Spinal cord (tissue), 10 donors: ENCODE measurements around the gene MAP2K5. TPM values are rescaled to one million over a fixed set of nuclear protein-coding genes. Genes with fewer than 3 reads are reported as not detected.
"Not testable (repeated sequence)": the region's sequence is repeated elsewhere in the genome, so short reads cannot be mapped to it uniquely, and the experiment has no call there.

Experiments used
- DNase-seq, 6 donors: peaks; one replicate each; pipeline versions ENCODE4 v3.0.0 to v3.0.0-alpha.2; 2013 to 2015; ENCODE audit warnings: low spot score in 6 of 6, low read depth in 4 of 6
- H3K27ac ChIP-seq: one replicate; pipeline ENCODE4 v1.5.1; 2013; ENCODE audit warnings: low read depth, low read length, control low read depth
- H3K27me3 ChIP-seq: one replicate; pipeline ENCODE4 v1.6.1; 2013; ENCODE audit warnings: low read length; ENCODE audit not compliant: control insufficient read depth, insufficient read depth
- H3K36me3 ChIP-seq: one replicate; pipeline ENCODE4 v1.6.1; 2013; ENCODE audit warnings: low read length; ENCODE audit not compliant: control insufficient read depth, insufficient read depth
- H3K4me1 ChIP-seq: one replicate; pipeline ENCODE4 v1.6.1; 2013; ENCODE audit warnings: low read length; ENCODE audit not compliant: control insufficient read depth, insufficient read depth
- H3K4me3 ChIP-seq: one replicate; pipeline ENCODE4 v1.5.1; 2013; ENCODE audit warnings: low read depth, low read length, control low read depth
- H3K9me3 ChIP-seq: one replicate; pipeline ENCODE4 v1.6.1; 2013; ENCODE audit warnings: low read length; ENCODE audit not compliant: control insufficient read depth, insufficient read depth
- WGBS: methylation state at CpG from one replicate; pipeline ENCODE4 v1.1.5; 2013; ENCODE audit warnings: missing lambda C conversion rate; ENCODE audit not compliant: insufficient coverage; 5-methylcytosine and 5-hydroxymethylcytosine counted together
- polyA plus RNA-seq, 2 donors: library from polyadenylated mRNA; unstranded; fragments of 120-200 nt; gene quantifications; one replicate each; pipeline ENCODE4 v1.2.1, GENCODE V29; 2013; ENCODE audit not compliant: insufficient read length in 2 of 2
- total RNA-seq, 2 donors: library from RNA; depleted of rRNA in 1 of 2; stranded (reverse); fragments of 120-200 nt in 1 of 2; fragments of >200 nt in 1 of 2; gene quantifications; one replicate each; pipeline versions ENCODE4 v1.2.3 to v1.2.4, GENCODE V29; 2013 to 2014
- donor health status: healthy.

Gene MAP2K5
- total and polyA plus RNA-seq, 4 donors = 15.6 to 29.4 (median 25.4) TPM

- DNase-seq = no peak
- Histone ChIP-seq H3K36me3 (no peaks in the 10 kb centered on the region), H3K27me3 (no peaks in the 10 kb centered on the region), H3K27ac (no peak overlapping the region), H3K4me3 (no peak overlapping the region), H3K4me1 (no peaks in the 10 kb centered on the region), H3K9me3 (no peaks in the 10 kb centered on the region)
- WGBS = no CpG with 5 or more reads among the region's 1 CpG
These were observed 64.2 kb downstream of the MAP2K5 start for GRCh38 chr15:67606742-67607141.

- no peak for DNase-seq
- no peaks in the 10 kb centered on the region for H3K9me3 ChIP-seq
- H3K4me3 ChIP-seq = no peak overlapping the region
- no peaks in the 10 kb centered on the region for H3K36me3 ChIP-seq
- no peak overlapping the region for H3K27ac ChIP-seq
- no peaks in the 10 kb centered on the region for H3K4me1 ChIP-seq
- no CpG with 5 or more reads among the region's 4 CpGs for WGBS
- no peaks in the 10 kb centered on the region for H3K27me3 ChIP-seq
These were observed 64.8 kb downstream of the MAP2K5 start for GRCh38 chr15:67607329-67607728.

GRCh38 chr15:67607959-67608637, 65.6 kb downstream of the MAP2K5 start:
- H3K27me3 ChIP-seq = no peaks in the 10 kb centered on the region
- DNase-seq = no peak
- H3K4me1 ChIP-seq = no peaks in the 10 kb centered on the region
- no peaks in the 10 kb centered on the region for H3K36me3 ChIP-seq
- H3K9me3 ChIP-seq = no peaks in the 10 kb centered on the region
- H3K27ac ChIP-seq = no peak overlapping the region
- 67% methylated on average over 1 of the region's 3 CpGs for WGBS
- H3K4me3 ChIP-seq = no peak overlapping the region

GRCh38 chr15:67608638-67608959, 66.1 kb downstream of the MAP2K5 start:
- Histone ChIP-seq H3K27me3 (no peaks in the 10 kb centered on the region), H3K9me3 (no peaks in the 10 kb centered on the region), H3K36me3 (no peaks in the 10 kb centered on the region), H3K4me3 (no peak overlapping the region), H3K4me1 (no peaks in the 10 kb centered on the region), H3K27ac (no peak overlapping the region)
- WGBS = 46% methylated on average over 1 of the region's 2 CpGs
- DNase-seq = no peak

GRCh38 chr15:67611370-67612369, 69.2 kb downstream of the MAP2K5 start:
- 82% methylated on average over 4 of the region's 6 CpGs for WGBS
- no peak overlapping the region for H3K4me3 ChIP-seq
- no peaks in the 10 kb centered on the region for H3K27me3 ChIP-seq
- no peaks in the 10 kb centered on the region for H3K9me3 ChIP-seq
- no peaks in the 10 kb centered on the region for H3K4me1 ChIP-seq
- H3K36me3 ChIP-seq = no peaks in the 10 kb centered on the region
- DNase-seq = no peak
- H3K27ac ChIP-seq = no peak overlapping the region

GRCh38 chr15:67613211-67613610, 70.7 kb downstream of the MAP2K5 start:
- no peaks in the 10 kb centered on the region for H3K36me3 ChIP-seq
- no peaks in the 10 kb centered on the region for H3K4me1 ChIP-seq
- no peak overlapping the region for H3K4me3 ChIP-seq
- no peak for DNase-seq
- WGBS = no CpG with 5 or more reads among the region's 1 CpG
- no peaks in the 10 kb centered on the region for H3K9me3 ChIP-seq
- no peaks in the 10 kb centered on the region for H3K27me3 ChIP-seq
- no peak overlapping the region for H3K27ac ChIP-seq

- Histone ChIP-seq H3K9me3 (no peaks in the 10 kb centered on the region), H3K4me1 (no peaks in the 10 kb centered on the region), H3K4me3 (no peak overlapping the region), H3K27me3 (no peaks in the 10 kb centered on the region), H3K36me3 (no peaks in the 10 kb centered on the region), H3K27ac (no peak overlapping the region)
- no peak for DNase-seq
- no CpG with 5 or more reads among the region's 3 CpGs for WGBS
These were observed 71.2 kb downstream of the MAP2K5 start for GRCh38 chr15:67613708-67614107.

- not testable (repeated sequence) for H3K36me3 ChIP-seq, H3K4me1 ChIP-seq, DNase-seq, H3K27ac ChIP-seq, H3K27me3 ChIP-seq, H3K4me3 ChIP-seq, H3K9me3 ChIP-seq
- no CpG with 5 or more reads among the region's 6 CpGs for WGBS
These were observed 72.6 kb downstream of the MAP2K5 start for GRCh38 chr15:67615131-67615534.

- Histone ChIP-seq H3K4me1 (no peaks in the 10 kb centered on the region), H3K27me3 (no peaks in the 10 kb centered on the region), H3K9me3 (no peaks in the 10 kb centered on the region), H3K36me3 (peaks cover 2% of the 10 kb centered on the region), H3K4me3 (no peak overlapping the region), H3K27ac (no peak overlapping the region)
- 61% methylated on average over 3 of the region's 4 CpGs for WGBS
- DNase-seq = no peak
These were observed 75.8 kb downstream of the MAP2K5 start for GRCh38 chr15:67618297-67618696.

- no peaks in the 10 kb centered on the region for H3K4me1 ChIP-seq
- H3K27me3 ChIP-seq = no peaks in the 10 kb centered on the region
- no peak for DNase-seq
- H3K36me3 ChIP-seq = peaks cover 11% of the 10 kb centered on the region
- no peak overlapping the region for H3K27ac ChIP-seq
- 100% methylated on average over 2 of the region's 2 CpGs for WGBS
- H3K4me3 ChIP-seq = no peak overlapping the region
- no peaks in the 10 kb centered on the region for H3K9me3 ChIP-seq
These were observed 79.6 kb downstream of the MAP2K5 start for GRCh38 chr15:67622110-67622509.
